ENCODE results near the gene MASP2.

The MASP2 gene

DNA sequence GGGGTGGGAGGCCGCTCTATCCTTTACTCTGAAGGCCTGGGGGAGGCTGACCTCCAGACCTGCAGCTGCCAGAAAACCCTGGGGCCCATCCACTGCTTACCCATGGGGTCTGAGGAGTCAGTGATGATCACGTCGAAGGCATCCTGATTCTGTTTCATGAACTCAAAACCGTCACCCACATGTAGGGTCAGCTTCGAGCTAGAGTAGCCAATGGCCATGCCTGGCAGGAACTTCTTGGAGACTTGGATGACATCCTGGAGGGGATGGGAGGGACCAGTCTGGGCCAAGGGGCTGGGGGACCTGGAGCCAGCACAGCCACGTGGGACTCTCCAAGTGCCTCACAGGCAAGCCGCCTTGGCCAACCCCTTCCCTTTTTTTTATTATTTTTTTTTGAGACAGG lies 9.5 kb upstream of the MASP2 start:
- H3K9me3 ChIP-seq (ENCODE audit: insufficient read depth, low read depth, low read length): no peaks in the 10 kb centered on the region

DNA sequence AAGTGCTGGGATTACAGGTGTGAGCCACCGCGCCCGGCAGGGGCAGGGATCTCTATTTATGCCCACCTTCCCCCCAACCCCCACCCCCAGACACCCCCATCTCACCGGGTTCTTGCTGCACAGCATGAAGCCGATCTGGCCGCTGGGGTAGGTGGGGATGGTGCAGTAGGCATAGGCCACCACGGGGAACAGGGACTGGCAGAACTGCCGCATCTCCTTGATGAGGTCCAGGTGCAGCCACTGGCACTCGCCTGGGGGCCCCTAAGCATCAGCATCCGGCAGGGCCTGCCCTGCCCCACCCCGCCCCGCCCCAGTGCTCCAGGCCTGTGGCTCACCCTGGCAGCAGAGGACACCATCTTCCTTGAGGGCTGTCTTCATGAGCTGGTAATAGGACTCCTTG lies 8.6 kb upstream of the MASP2 start:
- H2AFZ ChIP-seq (ENCODE audit: insufficient read depth, low read length, poor library complexity): no peak overlapping the region
- H3K79me2 ChIP-seq (ENCODE audit: control insufficient read depth, insufficient read depth, low read length, poor library complexity): peaks cover 9% of the 10 kb centered on the region
- no peak overlapping the region for H3K14ac ChIP-seq (ENCODE audit: low read length)
- H2AK5ac ChIP-seq (ENCODE audit: low read length): no peak overlapping the region
- H3K4ac ChIP-seq (ENCODE audit: low read depth, low read length): no peak overlapping the region
- no CpG with 5 or more reads among the region's 12 CpGs for WGBS (ENCODE audit: extremely low coverage, insufficient coverage, insufficient read length)
- no peak overlapping the region for H4K91ac ChIP-seq (ENCODE audit: low read depth, low read length)
- H3K4me3 ChIP-seq (ENCODE audit: low read depth, low read length): no peak overlapping the region
- H3K79me1 ChIP-seq (ENCODE audit: low read length): peaks cover 2% of the 10 kb centered on the region
- no peak overlapping the region for H3K18ac ChIP-seq (ENCODE audit: low read length)
- no peaks in the 10 kb centered on the region for H3K27me3 ChIP-seq (ENCODE audit: insufficient read depth, low read length)
- H2BK5ac ChIP-seq (ENCODE audit: low read depth, low read length, poor library complexity): no peak overlapping the region
- no peaks in the 10 kb centered on the region for H3K9me3 ChIP-seq (ENCODE audit: insufficient read depth, low read depth, low read length)
- H2BK120ac ChIP-seq (ENCODE audit: insufficient read depth, low read length, poor library complexity): no peak overlapping the region
- H3K9ac ChIP-seq (ENCODE audit: low read length): no peak overlapping the region
- no peak overlapping the region for H3K27ac ChIP-seq (ENCODE audit: low read depth, low read length)
- H4K12ac ChIP-seq (ENCODE audit: low read depth, low read length): no peak overlapping the region
- H3K23ac ChIP-seq (ENCODE audit: low read length): no peak overlapping the region
- H4K8ac ChIP-seq (ENCODE audit: low read depth, low read length): no peak overlapping the region
- peaks cover 17 to 18% of the 10 kb centered on the region in 2 experiments for H3K36me3 ChIP-seq (ENCODE audit: control insufficient read depth in 1 of 2, insufficient read depth in 2 of 2, low read length in 2 of 2)
- H3K4me2 ChIP-seq (ENCODE audit: low read length): no peak overlapping the region
- H3K4me1 ChIP-seq (ENCODE audit: control insufficient read depth in 1 of 2, insufficient read depth in 2 of 2, low read length in 2 of 2): peaks cover 3 to 8% of the 10 kb centered on the region in 2 experiments
- no peak for DNase-seq
- no peak overlapping the region for H2BK12ac ChIP-seq (ENCODE audit: low read length)

More for the DNA sequence above, 9.5 kb upstream of the MASP2 start:
- H3K9ac ChIP-seq (ENCODE audit: low read length): no peak overlapping the region
- no peak overlapping the region for H3K18ac ChIP-seq (ENCODE audit: low read length)
- no peak overlapping the region for H2AFZ ChIP-seq (ENCODE audit: insufficient read depth, low read length, poor library complexity)
- no peak overlapping the region for H2BK12ac ChIP-seq (ENCODE audit: low read length)
- H3K4me2 ChIP-seq (ENCODE audit: low read length): no peak overlapping the region
- no peak overlapping the region for H2BK5ac ChIP-seq (ENCODE audit: low read depth, low read length, poor library complexity)
- H3K23ac ChIP-seq (ENCODE audit: low read length): no peak overlapping the region
- DNase-seq: no peak
- peaks cover 9% of the 10 kb centered on the region for H3K79me2 ChIP-seq (ENCODE audit: control insufficient read depth, insufficient read depth, low read length, poor library complexity)
- H3K27ac ChIP-seq (ENCODE audit: low read depth, low read length): no peak overlapping the region
- no CpG with 5 or more reads among the region's 7 CpGs for WGBS (ENCODE audit: extremely low coverage, insufficient coverage, insufficient read length)
- no peak overlapping the region for H2AK5ac ChIP-seq (ENCODE audit: low read length)
- H4K8ac ChIP-seq (ENCODE audit: low read depth, low read length): no peak overlapping the region
- peaks cover 3 to 11% of the 10 kb centered on the region in 2 experiments for H3K4me1 ChIP-seq (ENCODE audit: control insufficient read depth in 1 of 2, insufficient read depth in 2 of 2, low read length in 2 of 2)
- H3K4me3 ChIP-seq (ENCODE audit: low read depth, low read length): no peak overlapping the region
- H3K36me3 ChIP-seq (ENCODE audit: control insufficient read depth in 1 of 2, insufficient read depth in 2 of 2, low read length in 2 of 2): peaks cover 17 to 18% of the 10 kb centered on the region in 2 experiments
- no peak overlapping the region for H4K91ac ChIP-seq (ENCODE audit: low read depth, low read length)
- peaks cover 2% of the 10 kb centered on the region for H3K79me1 ChIP-seq (ENCODE audit: low read length)
- H3K4ac ChIP-seq (ENCODE audit: low read depth, low read length): no peak overlapping the region
- H4K12ac ChIP-seq (ENCODE audit: low read depth, low read length): no peak overlapping the region
- no peak overlapping the region for H2BK120ac ChIP-seq (ENCODE audit: insufficient read depth, low read length, poor library complexity)
- H3K27me3 ChIP-seq (ENCODE audit: insufficient read depth, low read length): no peaks in the 10 kb centered on the region
- H3K14ac ChIP-seq (ENCODE audit: low read length): no peak overlapping the region

DNA sequence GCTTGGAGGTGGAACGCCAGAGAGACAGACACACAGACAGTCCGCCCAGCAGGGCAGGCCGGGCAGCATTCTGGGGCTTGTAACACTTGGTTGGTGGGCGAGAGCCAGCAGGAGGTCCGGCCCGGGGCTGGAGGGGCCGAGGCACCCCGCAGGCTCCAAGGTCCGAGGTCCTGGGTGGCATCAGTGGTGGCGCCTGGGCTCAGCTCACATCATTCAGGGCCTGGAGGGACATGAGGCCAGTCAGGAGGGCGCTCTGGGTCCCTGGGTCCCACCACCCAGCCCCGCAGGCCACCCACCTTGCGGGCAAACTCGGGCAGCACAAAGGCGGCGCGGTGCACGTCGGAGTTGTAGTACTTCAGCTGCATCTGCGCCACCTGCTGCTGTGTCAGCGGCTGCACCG lies 7.6 kb upstream of the MASP2 start:
- Histone ChIP-seq H3K14ac (ENCODE audit: low read length) (no peak overlapping the region), H2BK120ac (ENCODE audit: insufficient read depth, low read length, poor library complexity) (no peak overlapping the region), H4K8ac (ENCODE audit: low read depth, low read length) (no peak overlapping the region), H2BK5ac (ENCODE audit: low read depth, low read length, poor library complexity) (no peak overlapping the region), H3K79me1 (ENCODE audit: low read length) (peaks cover 1% of the 10 kb centered on the region), H3K4me1 (ENCODE audit: control insufficient read depth in 1 of 2, insufficient read depth in 2 of 2, low read length in 2 of 2) (peaks cover 3 to 8% of the 10 kb centered on the region in 2 experiments), H3K27me3 (ENCODE audit: insufficient read depth, low read length) (no peaks in the 10 kb centered on the region), H2AFZ (ENCODE audit: insufficient read depth, low read length, poor library complexity) (no peak overlapping the region), H4K91ac (ENCODE audit: low read depth, low read length) (no peak overlapping the region), H3K36me3 (ENCODE audit: control insufficient read depth in 1 of 2, insufficient read depth in 2 of 2, low read length in 2 of 2) (peaks cover 17 to 18% of the 10 kb centered on the region in 2 experiments), H4K12ac (ENCODE audit: low read depth, low read length) (no peak overlapping the region), H2AK5ac (ENCODE audit: low read length) (no peak overlapping the region), H2BK12ac (ENCODE audit: low read length) (no peak overlapping the region), H3K18ac (ENCODE audit: low read length) (no peak overlapping the region), H3K4ac (ENCODE audit: low read depth, low read length) (no peak overlapping the region), H3K9ac (ENCODE audit: low read length) (no peak overlapping the region), H3K4me2 (ENCODE audit: low read length) (no peak overlapping the region), H3K23ac (ENCODE audit: low read length) (no peak overlapping the region), H3K27ac (ENCODE audit: low read depth, low read length) (no peak overlapping the region), H3K9me3 (ENCODE audit: insufficient read depth, low read depth, low read length) (no peaks in the 10 kb centered on the region), H3K4me3 (ENCODE audit: low read depth, low read length) (no peak overlapping the region), H3K79me2 (ENCODE audit: control insufficient read depth, insufficient read depth, low read length, poor library complexity) (peaks cover 6% of the 10 kb centered on the region)
- DNase-seq: no peak
- WGBS (ENCODE audit: extremely low coverage, insufficient coverage, insufficient read length): no CpG with 5 or more reads among the region's 22 CpGs

DNA sequence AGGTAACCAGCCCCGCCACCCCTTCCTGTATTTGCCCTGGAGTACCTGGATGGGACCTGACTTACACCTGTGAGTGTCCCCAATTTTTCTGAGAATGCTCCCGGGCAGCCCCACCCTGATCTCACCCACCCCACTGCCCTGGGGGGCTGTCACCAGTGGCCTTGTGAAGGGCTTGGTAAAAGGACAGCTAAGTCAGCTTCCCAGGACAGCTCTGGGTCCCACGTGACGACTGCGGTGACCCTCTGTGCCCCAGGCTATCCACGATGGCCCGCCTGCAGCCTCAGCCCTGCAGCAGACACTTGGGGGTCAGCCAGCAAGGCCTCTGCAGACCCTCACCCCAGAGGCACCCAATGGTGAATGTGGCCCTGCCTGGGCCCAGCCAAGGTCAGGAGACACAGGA lies 7.1 kb upstream of the MASP2 start:
- no peak overlapping the region for H2AK5ac ChIP-seq (ENCODE audit: low read length)
- H3K27me3 ChIP-seq (ENCODE audit: insufficient read depth, low read length): no peaks in the 10 kb centered on the region
- H2BK120ac ChIP-seq (ENCODE audit: insufficient read depth, low read length, poor library complexity): no peak overlapping the region
- H3K23ac ChIP-seq (ENCODE audit: low read length): no peak overlapping the region
- H3K9me3 ChIP-seq (ENCODE audit: insufficient read depth, low read depth, low read length): no peaks in the 10 kb centered on the region
- H2BK12ac ChIP-seq (ENCODE audit: low read length): no peak overlapping the region
- H3K4ac ChIP-seq (ENCODE audit: low read depth, low read length): no peak overlapping the region
- peaks cover 17 to 18% of the 10 kb centered on the region in 2 experiments for H3K36me3 ChIP-seq (ENCODE audit: control insufficient read depth in 1 of 2, insufficient read depth in 2 of 2, low read length in 2 of 2)
- no peak for DNase-seq
- H2BK5ac ChIP-seq (ENCODE audit: low read depth, low read length, poor library complexity): no peak overlapping the region
- H3K4me1 ChIP-seq (ENCODE audit: control insufficient read depth in 1 of 2, insufficient read depth in 2 of 2, low read length in 2 of 2): peaks cover 3 to 6% of the 10 kb centered on the region in 2 experiments
- H3K18ac ChIP-seq (ENCODE audit: low read length): no peak overlapping the region
- no peak overlapping the region for H2AFZ ChIP-seq (ENCODE audit: insufficient read depth, low read length, poor library complexity)
- no peak overlapping the region for H4K12ac ChIP-seq (ENCODE audit: low read depth, low read length)
- H3K27ac ChIP-seq (ENCODE audit: low read depth, low read length): no peak overlapping the region
- peaks cover 1% of the 10 kb centered on the region for H3K79me2 ChIP-seq (ENCODE audit: control insufficient read depth, insufficient read depth, low read length, poor library complexity)
- no peaks in the 10 kb centered on the region for H3K79me1 ChIP-seq (ENCODE audit: low read length)
- no CpG with 5 or more reads among the region's 7 CpGs for WGBS (ENCODE audit: extremely low coverage, insufficient coverage, insufficient read length)
- no peak overlapping the region for H3K14ac ChIP-seq (ENCODE audit: low read length)
- H3K9ac ChIP-seq (ENCODE audit: low read length): no peak overlapping the region
- no peak overlapping the region for H3K4me2 ChIP-seq (ENCODE audit: low read length)
- no peak overlapping the region for H4K91ac ChIP-seq (ENCODE audit: low read depth, low read length)
- no peak overlapping the region for H4K8ac ChIP-seq (ENCODE audit: low read depth, low read length)
- no peak overlapping the region for H3K4me3 ChIP-seq (ENCODE audit: low read depth, low read length)
